ENCODE results near the gene CAP2.

Gene CAP2

GRCh38 chr6:17503051-17503450, 109.7 kb downstream of the CAP2 start:
- no peaks in the 10 kb centered on the region for H3K36me3 ChIP-seq (ENCODE audit: insufficient read depth, low read length)
- H2AFZ ChIP-seq (ENCODE audit: low read length) = no peak overlapping the region
- no peaks in the 10 kb centered on the region for H3K27me3 ChIP-seq (ENCODE audit: insufficient read depth, low read length)
- H3F3A ChIP-seq (ENCODE audit: insufficient read depth, low read length) = no peaks in the 10 kb centered on the region
- no peak overlapping the region for H3K9ac ChIP-seq (ENCODE audit: low read length)
- TF ChIP-seq CTCF (IDR thresholded peaks at IDR 0.05; ENCODE audit: low read length) (no peak), EZH2 (IDR thresholded peaks at IDR 0.05; ENCODE audit: borderline replicate concordance, low read length) (no peak)
- H3K4me2 ChIP-seq (ENCODE audit: low read length) = no peak overlapping the region
- no peaks in the 10 kb centered on the region for H3K9me3 ChIP-seq (ENCODE audit: low read length)
- H3K4me3 ChIP-seq (ENCODE audit: low read depth, low read length, poor library complexity, severe bottlenecking) = no peak overlapping the region
- H3K27ac ChIP-seq (ENCODE audit: low read depth, low read length, poor library complexity, severe bottlenecking) = no peak overlapping the region
- no peaks in the 10 kb centered on the region for H3K4me1 ChIP-seq (ENCODE audit: insufficient read depth, low read length, severe bottlenecking)
- H3K79me2 ChIP-seq (ENCODE audit: insufficient read depth, low read length) = no peaks in the 10 kb centered on the region
- H4K20me1 ChIP-seq (ENCODE audit: insufficient read depth, low read length) = no peaks in the 10 kb centered on the region
- no peaks in the 10 kb centered on the region for H3K9me2 ChIP-seq (ENCODE audit: low read depth, low read length)

- Histone ChIP-seq H3K9me3 (ENCODE audit: low read length) (no peaks in the 10 kb centered on the region), H3K27me3 (ENCODE audit: insufficient read depth, low read length) (no peaks in the 10 kb centered on the region), H3K79me2 (ENCODE audit: insufficient read depth, low read length) (no peaks in the 10 kb centered on the region), H3K4me1 (ENCODE audit: insufficient read depth, low read length, severe bottlenecking) (no peaks in the 10 kb centered on the region), H3F3A (ENCODE audit: insufficient read depth, low read length) (no peaks in the 10 kb centered on the region), H3K9ac (ENCODE audit: low read length) (no peak overlapping the region), H2AFZ (ENCODE audit: low read length) (no peak overlapping the region), H3K4me3 (ENCODE audit: low read depth, low read length, poor library complexity, severe bottlenecking) (no peak overlapping the region), H3K27ac (ENCODE audit: low read depth, low read length, poor library complexity, severe bottlenecking) (no peak overlapping the region), H3K36me3 (ENCODE audit: insufficient read depth, low read length) (no peaks in the 10 kb centered on the region), H3K4me2 (ENCODE audit: low read length) (no peak overlapping the region), H3K9me2 (ENCODE audit: low read depth, low read length) (no peaks in the 10 kb centered on the region), H4K20me1 (ENCODE audit: insufficient read depth, low read length) (no peaks in the 10 kb centered on the region)
- TF ChIP-seq EZH2 (IDR thresholded peaks at IDR 0.05; ENCODE audit: borderline replicate concordance, low read length) = no peak
- no peak for TF ChIP-seq CTCF (IDR thresholded peaks at IDR 0.05; ENCODE audit: low read length)
These were observed 110.6 kb downstream of the CAP2 start for GRCh38 chr6:17504005-17504404.

- Histone ChIP-seq H3K9me3 (ENCODE audit: low read length) (no peaks in the 10 kb centered on the region), H3K4me1 (ENCODE audit: insufficient read depth, low read length, severe bottlenecking) (no peaks in the 10 kb centered on the region), H3K27me3 (ENCODE audit: insufficient read depth, low read length) (no peaks in the 10 kb centered on the region), H2AFZ (ENCODE audit: low read length) (no peak overlapping the region), H3F3A (ENCODE audit: insufficient read depth, low read length) (no peaks in the 10 kb centered on the region), H3K79me2 (ENCODE audit: insufficient read depth, low read length) (no peaks in the 10 kb centered on the region), H3K9ac (ENCODE audit: low read length) (no peak overlapping the region), H4K20me1 (ENCODE audit: insufficient read depth, low read length) (no peaks in the 10 kb centered on the region), H3K4me2 (ENCODE audit: low read length) (no peak overlapping the region), H3K4me3 (ENCODE audit: low read depth, low read length, poor library complexity, severe bottlenecking) (no peak overlapping the region), H3K36me3 (ENCODE audit: insufficient read depth, low read length) (no peaks in the 10 kb centered on the region), H3K27ac (ENCODE audit: low read depth, low read length, poor library complexity, severe bottlenecking) (no peak overlapping the region), H3K9me2 (ENCODE audit: low read depth, low read length) (no peaks in the 10 kb centered on the region)
- TF ChIP-seq EZH2 (IDR thresholded peaks at IDR 0.05; ENCODE audit: borderline replicate concordance, low read length) (no peak), CTCF (IDR thresholded peaks at IDR 0.05; ENCODE audit: low read length) (peak; percentile 37; the same call in 1 of the 2 replicates)
These were observed 111.7 kb downstream of the CAP2 start for GRCh38 chr6:17505062-17505476.

Data from OCI-LY1 (cell line).